GM12873 (cell line): Measurements from ENCODE around the gene PRPF19.

Source experiments
- TF ChIP-seq, protein P1 (sequence below): IDR thresholded peaks from 2 replicates; pipeline ENCODE4 v1.5.1; 2012; ENCODE audit warnings: low read depth, mild to moderate bottlenecking, moderate library complexity, low read length, control low read depth; ENCODE audit not compliant: insufficient read depth; ENCODE audit errors: missing control alignments

The PRPF19 gene

DNA sequence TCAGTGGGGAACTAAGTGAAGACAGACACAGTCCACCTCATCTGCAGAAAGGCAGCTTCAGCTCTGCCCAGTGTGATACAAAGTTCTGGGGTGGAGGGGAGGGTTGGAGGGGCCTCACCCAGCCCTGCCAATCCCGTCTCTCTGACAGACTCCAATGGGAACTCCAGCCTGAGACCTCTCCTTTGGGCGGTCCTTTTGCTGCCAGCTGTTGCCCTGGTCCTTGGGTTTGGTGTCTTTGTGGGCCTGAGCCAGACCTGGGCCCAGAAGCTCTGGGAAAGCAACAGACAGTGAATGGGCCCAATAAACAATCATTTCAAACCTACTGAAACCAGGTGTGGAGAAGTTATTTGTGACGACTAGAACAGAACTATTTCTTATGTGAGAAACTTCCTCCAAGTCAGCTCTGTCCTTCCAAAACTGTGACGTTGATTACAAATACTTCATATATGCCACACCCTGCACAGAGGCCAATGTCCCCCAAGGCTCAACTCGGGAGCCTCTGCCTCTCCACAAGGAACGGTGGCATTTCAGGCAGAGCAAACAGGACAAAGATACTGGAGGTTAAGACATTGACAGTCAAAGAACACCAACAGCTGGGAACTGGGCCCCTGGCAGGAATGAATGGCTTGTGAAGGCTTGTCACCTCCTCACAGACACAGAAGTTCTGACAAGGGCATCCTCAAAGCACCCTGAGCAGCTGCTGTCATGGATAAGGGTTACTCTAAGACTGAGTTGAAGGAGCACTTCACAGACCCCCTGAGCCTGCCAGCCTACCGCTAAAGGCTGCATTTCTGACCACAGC, 30.8 kb downstream of the PRPF19 start:
- TF ChIP-seq, protein P1, sequence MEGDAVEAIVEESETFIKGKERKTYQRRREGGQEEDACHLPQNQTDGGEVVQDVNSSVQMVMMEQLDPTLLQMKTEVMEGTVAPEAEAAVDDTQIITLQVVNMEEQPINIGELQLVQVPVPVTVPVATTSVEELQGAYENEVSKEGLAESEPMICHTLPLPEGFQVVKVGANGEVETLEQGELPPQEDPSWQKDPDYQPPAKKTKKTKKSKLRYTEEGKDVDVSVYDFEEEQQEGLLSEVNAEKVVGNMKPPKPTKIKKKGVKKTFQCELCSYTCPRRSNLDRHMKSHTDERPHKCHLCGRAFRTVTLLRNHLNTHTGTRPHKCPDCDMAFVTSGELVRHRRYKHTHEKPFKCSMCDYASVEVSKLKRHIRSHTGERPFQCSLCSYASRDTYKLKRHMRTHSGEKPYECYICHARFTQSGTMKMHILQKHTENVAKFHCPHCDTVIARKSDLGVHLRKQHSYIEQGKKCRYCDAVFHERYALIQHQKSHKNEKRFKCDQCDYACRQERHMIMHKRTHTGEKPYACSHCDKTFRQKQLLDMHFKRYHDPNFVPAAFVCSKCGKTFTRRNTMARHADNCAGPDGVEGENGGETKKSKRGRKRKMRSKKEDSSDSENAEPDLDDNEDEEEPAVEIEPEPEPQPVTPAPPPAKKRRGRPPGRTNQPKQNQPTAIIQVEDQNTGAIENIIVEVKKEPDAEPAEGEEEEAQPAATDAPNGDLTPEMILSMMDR, result no peak

- TF ChIP-seq, protein P1, result no peak
Measured at GRCh38 chr11:60874421-60875365, 31.7 kb downstream of the PRPF19 start.

- TF ChIP-seq, protein P1, result no peak
Measured at GRCh38 chr11:60873533-60873932, 32.9 kb downstream of the PRPF19 start.

GRCh38 chr11:60872961-60873524, 33.3 kb downstream of the PRPF19 start:
- TF ChIP-seq, protein P1, result no peak

DNA sequence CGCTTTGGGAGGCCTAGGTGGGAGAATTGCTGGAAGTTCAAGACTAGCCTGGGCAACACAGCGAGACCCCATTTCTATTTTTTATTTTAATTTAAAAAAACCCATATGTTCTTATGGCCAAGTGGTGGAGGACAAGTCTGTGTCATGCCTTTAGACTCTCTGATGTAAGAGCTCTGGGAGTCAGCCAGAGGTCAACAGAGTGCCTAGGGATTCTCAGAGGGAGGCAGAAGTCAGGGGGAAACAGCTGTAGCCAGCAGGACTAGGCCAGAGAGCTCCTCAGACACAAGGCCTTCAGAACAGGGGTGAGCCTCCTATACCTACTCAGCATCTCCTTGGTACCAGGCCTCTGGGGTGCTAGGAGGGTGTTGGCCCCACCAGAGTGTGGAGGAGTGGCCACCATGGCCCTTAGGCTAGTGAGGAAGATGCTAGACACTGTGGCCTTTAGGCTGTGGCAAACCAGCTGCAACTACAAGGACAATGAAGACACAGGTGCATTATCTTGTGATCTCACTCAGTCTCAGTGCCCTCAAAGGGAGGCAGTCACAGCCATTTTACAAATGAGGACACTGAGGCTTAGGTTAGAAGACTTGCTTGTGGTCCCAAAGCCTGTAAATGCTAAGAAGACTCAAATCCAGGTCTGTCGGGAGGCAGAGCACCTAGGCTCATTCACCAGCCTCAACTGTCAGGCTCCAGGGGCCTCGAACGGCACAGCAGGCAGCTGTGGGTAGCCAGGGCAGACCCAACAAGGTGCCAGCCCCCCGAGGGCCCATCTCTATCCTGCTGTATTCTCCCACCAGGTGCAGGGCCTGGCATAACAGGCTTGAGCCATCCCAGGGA, 34.0 kb downstream of the PRPF19 start:
- TF ChIP-seq, protein P1, result no peak

DNA sequence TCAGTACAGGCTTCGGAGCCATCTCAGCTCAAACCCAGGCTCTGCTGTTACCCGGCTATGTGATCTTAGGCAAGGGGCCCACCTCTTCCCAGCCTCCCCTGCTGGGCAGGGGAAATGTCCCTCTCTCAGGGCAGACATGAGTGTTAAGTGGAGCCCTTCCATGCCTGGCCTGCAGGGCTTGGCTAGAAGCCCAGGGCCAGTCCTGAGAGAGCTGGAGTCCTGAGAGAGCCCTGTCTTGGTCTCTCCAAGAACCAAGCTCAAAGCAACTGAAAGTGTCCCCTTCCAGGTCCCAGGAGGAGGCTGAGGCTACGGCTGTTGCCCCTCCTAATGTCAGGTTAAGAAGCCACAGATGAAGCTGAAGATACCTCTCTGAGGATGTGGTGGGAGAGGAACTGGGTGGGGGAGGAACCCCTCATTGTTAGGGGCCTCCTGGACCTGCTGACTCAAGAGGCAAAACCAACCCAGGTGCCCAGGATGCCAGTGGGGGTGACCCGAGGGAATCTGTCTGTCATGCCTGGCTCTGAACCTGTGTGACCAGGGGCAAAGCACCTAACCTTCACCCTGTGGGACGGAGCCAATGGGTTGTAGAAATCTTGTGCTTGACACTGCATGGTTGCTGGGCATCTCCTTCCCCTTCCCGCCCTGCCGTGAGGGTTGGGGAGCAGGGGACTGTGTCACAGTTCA, 34.9 kb downstream of the PRPF19 start:
- TF ChIP-seq, protein P1, result no peak
